ENCODE results near the gene ADAMTSL1.

The ADAMTSL1 gene

DNA sequence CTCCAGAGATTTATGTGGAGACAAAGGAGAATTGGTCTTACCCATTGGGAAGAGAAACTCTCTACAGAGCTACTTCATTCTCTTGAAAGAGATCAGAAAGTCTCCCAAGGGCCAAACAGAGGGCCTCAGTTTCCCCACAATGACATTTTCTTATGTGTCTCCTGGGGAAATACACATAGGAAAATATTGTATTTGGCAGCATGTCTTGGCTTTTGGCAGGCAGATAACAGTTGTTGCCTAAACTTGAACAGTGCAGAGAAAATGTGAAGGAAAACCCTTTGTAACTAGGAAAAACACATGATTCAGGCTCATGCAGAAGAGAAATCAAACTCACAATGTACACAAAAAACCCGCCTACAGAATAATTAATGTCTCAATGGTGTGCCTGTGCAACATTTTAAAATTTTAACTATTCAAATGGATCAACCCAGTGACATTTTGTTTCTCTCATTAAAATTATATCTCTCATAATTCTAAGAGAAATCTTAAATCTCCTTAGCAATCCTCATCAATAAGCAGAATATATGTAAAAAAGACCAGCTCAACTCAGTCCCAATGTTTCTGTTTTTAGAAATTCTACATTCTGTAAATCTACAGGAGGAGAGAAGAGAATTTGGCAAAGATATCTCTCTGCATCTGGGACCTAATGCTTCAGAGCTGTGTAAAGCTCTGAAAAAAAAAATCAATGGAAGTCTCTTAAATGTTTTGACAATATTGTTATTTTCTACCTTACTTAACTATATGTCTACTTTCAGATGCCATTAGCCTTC, 205.1 kb downstream of the ADAMTSL1 start:
- H3K4me1 ChIP-seq (ENCODE audit: insufficient read depth, low read length, poor library complexity, severe bottlenecking): no peaks in the 10 kb centered on the region
- no peak overlapping the region for H2AFZ ChIP-seq (ENCODE audit: low read length)
- no peaks in the 10 kb centered on the region for H4K20me1 ChIP-seq (ENCODE audit: insufficient read depth, low read length, poor library complexity, severe bottlenecking)
- no peaks in the 10 kb centered on the region for H3K79me2 ChIP-seq (ENCODE audit: insufficient read depth, low read length)
- H3K9ac ChIP-seq (ENCODE audit: low read depth, low read length, poor library complexity, severe bottlenecking): no peak overlapping the region
- H3K4me3 ChIP-seq (ENCODE audit: low read length, poor library complexity, severe bottlenecking): no peak overlapping the region
- no peaks in the 10 kb centered on the region for H3K36me3 ChIP-seq (ENCODE audit: insufficient read depth, low read length)
- no peaks in the 10 kb centered on the region for H3K9me2 ChIP-seq (replicated peaks; ENCODE audit: low read depth, low read length)
- H3F3A ChIP-seq (ENCODE audit: low read depth): no peaks in the 10 kb centered on the region
- H3K4me2 ChIP-seq (ENCODE audit: low read depth, low read length, poor library complexity, severe bottlenecking): no peak overlapping the region
- no peaks in the 10 kb centered on the region for H3K9me3 ChIP-seq (ENCODE audit: insufficient read depth, low read depth, low read length)
- H3K27me3 ChIP-seq (ENCODE audit: insufficient read depth, low read length, poor library complexity, severe bottlenecking): no peaks in the 10 kb centered on the region
- TF ChIP-seq, protein P1, sequence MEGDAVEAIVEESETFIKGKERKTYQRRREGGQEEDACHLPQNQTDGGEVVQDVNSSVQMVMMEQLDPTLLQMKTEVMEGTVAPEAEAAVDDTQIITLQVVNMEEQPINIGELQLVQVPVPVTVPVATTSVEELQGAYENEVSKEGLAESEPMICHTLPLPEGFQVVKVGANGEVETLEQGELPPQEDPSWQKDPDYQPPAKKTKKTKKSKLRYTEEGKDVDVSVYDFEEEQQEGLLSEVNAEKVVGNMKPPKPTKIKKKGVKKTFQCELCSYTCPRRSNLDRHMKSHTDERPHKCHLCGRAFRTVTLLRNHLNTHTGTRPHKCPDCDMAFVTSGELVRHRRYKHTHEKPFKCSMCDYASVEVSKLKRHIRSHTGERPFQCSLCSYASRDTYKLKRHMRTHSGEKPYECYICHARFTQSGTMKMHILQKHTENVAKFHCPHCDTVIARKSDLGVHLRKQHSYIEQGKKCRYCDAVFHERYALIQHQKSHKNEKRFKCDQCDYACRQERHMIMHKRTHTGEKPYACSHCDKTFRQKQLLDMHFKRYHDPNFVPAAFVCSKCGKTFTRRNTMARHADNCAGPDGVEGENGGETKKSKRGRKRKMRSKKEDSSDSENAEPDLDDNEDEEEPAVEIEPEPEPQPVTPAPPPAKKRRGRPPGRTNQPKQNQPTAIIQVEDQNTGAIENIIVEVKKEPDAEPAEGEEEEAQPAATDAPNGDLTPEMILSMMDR (conservative IDR thresholded peaks at IDR 0.05; ENCODE audit: low read length): no peak
- TF ChIP-seq EZH2phosphoT487 (IDR thresholded peaks at IDR 0.05; ENCODE audit: borderline replicate concordance): no peak

DNA sequence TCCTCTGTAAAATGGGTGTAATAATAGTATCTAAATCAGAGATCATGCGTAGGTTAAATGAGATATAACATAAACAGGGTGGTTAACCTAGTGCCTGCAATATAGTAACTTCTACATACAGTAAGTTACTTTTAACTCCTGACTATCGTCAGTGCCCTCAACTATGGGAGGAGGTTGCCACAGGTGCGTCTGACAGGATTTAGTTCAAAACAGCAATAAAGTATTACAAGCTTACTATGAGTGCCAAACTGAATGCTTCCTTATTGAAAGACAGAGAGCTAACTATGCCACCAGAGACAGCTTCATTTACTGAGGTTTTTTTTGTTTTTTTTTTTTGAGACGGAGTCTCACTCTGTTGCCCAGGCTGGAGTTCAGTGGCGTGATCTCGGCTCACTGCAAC, 209.0 kb downstream of the ADAMTSL1 start:
- Histone ChIP-seq H3F3A (ENCODE audit: low read depth) (no peaks in the 10 kb centered on the region), H3K79me2 (ENCODE audit: insufficient read depth, low read length) (no peaks in the 10 kb centered on the region), H3K4me1 (ENCODE audit: insufficient read depth, low read length, poor library complexity, severe bottlenecking) (no peaks in the 10 kb centered on the region), H3K9me3 (ENCODE audit: insufficient read depth, low read depth, low read length) (no peaks in the 10 kb centered on the region), H3K4me3 (ENCODE audit: low read length, poor library complexity, severe bottlenecking) (no peak overlapping the region), H3K36me3 (ENCODE audit: insufficient read depth, low read length) (no peaks in the 10 kb centered on the region), H3K9me2 (replicated peaks; ENCODE audit: low read depth, low read length) (no peaks in the 10 kb centered on the region), H3K27me3 (ENCODE audit: insufficient read depth, low read length, poor library complexity, severe bottlenecking) (no peaks in the 10 kb centered on the region), H4K20me1 (ENCODE audit: insufficient read depth, low read length, poor library complexity, severe bottlenecking) (no peaks in the 10 kb centered on the region), H3K4me2 (ENCODE audit: low read depth, low read length, poor library complexity, severe bottlenecking) (no peak overlapping the region), H3K9ac (ENCODE audit: low read depth, low read length, poor library complexity, severe bottlenecking) (no peak overlapping the region), H2AFZ (ENCODE audit: low read length) (no peak overlapping the region)
- TF ChIP-seq, protein P1 (conservative IDR thresholded peaks at IDR 0.05; ENCODE audit: low read length): no peak
- TF ChIP-seq EZH2phosphoT487 (IDR thresholded peaks at IDR 0.05; ENCODE audit: borderline replicate concordance): no peak

DNA sequence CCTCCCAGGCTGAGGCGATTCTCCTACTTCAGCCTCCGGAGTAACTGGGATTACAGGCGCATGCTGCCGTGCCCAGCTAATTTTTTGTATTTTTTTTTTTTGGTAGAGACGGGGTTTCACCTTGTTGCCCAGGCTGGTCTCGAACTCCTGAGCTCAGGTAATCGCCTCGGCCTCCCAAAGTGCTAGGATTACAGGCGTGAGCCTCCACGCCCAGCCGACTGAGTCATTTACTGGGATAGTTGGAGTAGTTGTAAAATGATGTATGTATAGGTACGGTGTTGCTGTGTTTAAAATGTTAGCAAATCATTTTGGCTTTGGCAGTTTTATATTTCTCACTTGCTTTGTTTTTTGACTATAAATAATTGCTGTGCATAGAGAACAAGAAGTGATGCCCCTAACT, 209.4 kb downstream of the ADAMTSL1 start:
- Histone ChIP-seq H3K9me2 (replicated peaks; ENCODE audit: low read depth, low read length) (no peaks in the 10 kb centered on the region), H3K79me2 (ENCODE audit: insufficient read depth, low read length) (no peaks in the 10 kb centered on the region), H3K27me3 (ENCODE audit: insufficient read depth, low read length, poor library complexity, severe bottlenecking) (no peaks in the 10 kb centered on the region), H3K4me1 (ENCODE audit: insufficient read depth, low read length, poor library complexity, severe bottlenecking) (no peaks in the 10 kb centered on the region), H3K9ac (ENCODE audit: low read depth, low read length, poor library complexity, severe bottlenecking) (no peak overlapping the region), H3K36me3 (ENCODE audit: insufficient read depth, low read length) (no peaks in the 10 kb centered on the region), H4K20me1 (ENCODE audit: insufficient read depth, low read length, poor library complexity, severe bottlenecking) (no peaks in the 10 kb centered on the region), H3K9me3 (ENCODE audit: insufficient read depth, low read depth, low read length) (no peaks in the 10 kb centered on the region), H3K4me2 (ENCODE audit: low read depth, low read length, poor library complexity, severe bottlenecking) (no peak overlapping the region), H3F3A (ENCODE audit: low read depth) (no peaks in the 10 kb centered on the region), H2AFZ (ENCODE audit: low read length) (no peak overlapping the region), H3K4me3 (ENCODE audit: low read length, poor library complexity, severe bottlenecking) (no peak overlapping the region)
- TF ChIP-seq, protein P1 (conservative IDR thresholded peaks at IDR 0.05; ENCODE audit: low read length): no peak
- no peak for TF ChIP-seq EZH2phosphoT487 (IDR thresholded peaks at IDR 0.05; ENCODE audit: borderline replicate concordance)
